GM18909 (cell line): ENCODE data around the gene SLC22A17.
"Not testable (repeated sequence)": the region's sequence is repeated elsewhere in the genome, so short reads cannot be mapped to it uniquely, and the experiment has no call there.

ENCODE experiments used
- ATAC-seq: cut with Tn5 transposase; IDR thresholded peaks from one replicate; pipeline ENCODE4 v1.9.1; 2021; ENCODE audit warnings: mild to moderate bottlenecking; ENCODE audit not compliant: unreplicated experiment, poor library complexity

Gene SLC22A17

DNA sequence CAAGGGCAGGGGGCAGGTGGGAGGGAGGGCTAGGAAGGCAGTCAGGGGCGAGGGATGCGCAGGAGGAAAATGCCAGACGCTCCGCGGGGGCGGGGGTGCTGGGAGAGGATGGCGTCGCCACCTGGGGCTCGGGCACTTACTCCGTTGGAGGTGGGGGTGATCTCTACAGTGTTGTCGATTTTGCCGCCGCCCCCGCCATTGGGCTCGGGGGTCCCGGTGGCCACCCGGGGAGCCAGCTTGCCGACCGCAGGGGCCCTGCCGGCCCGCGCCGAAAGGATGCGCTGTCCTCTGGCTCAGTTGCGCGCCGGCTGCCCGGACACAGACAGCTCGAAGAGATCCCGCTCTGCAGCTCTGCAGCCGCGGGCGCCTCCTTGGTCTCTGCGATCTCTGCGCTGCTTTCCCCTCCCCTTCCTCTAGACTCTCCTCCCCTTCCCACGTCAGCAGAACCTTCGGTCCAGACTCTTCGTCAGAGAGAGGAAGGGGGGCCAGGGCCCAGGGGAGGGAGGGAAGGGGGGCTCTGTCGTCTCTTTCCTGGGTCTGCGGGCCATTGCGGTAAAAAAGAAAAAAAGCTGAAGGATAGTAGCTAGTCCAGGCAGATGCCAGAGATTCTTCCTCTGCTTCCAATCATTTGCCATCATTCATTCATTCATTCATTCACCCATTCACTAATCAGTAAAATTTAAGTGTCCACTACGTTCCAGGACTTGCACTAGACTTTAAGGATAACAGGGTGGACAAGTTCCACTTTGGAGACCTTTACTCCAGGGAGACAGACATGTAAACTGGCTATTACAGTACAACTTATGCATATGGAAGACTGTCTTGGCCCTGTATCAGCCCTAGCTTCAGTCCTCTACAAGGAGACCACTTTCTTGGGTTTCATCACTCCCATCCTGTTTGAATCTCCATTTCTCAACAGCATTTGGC is at the start of gene SLC22A17:
TSS of gene SLC22A17 (minus strand) at position 382 of the 927 bp plus-strand sequence.
- no peak for ATAC-seq

DNA sequence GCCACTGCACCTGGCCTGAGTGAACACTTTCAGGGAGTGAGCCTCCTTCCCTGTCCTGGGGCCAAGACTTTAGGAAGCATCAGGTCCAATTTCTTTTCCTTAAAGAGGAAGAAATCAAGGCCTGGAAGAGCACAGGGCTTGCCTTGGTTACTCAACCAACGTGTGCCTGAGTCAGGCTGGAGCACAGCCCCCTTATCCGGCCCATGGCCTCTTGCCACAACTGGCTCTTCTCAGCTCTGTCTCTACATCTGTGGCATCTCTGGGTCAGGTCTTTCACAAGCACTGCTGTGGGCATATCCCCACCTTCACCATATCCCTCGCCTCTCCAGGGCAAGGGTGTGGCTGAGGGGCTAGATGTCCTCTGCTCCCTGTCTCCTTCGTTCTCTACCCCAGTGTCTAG is 48.6 kb upstream of the SLC22A17 start:
- no peak for ATAC-seq

DNA sequence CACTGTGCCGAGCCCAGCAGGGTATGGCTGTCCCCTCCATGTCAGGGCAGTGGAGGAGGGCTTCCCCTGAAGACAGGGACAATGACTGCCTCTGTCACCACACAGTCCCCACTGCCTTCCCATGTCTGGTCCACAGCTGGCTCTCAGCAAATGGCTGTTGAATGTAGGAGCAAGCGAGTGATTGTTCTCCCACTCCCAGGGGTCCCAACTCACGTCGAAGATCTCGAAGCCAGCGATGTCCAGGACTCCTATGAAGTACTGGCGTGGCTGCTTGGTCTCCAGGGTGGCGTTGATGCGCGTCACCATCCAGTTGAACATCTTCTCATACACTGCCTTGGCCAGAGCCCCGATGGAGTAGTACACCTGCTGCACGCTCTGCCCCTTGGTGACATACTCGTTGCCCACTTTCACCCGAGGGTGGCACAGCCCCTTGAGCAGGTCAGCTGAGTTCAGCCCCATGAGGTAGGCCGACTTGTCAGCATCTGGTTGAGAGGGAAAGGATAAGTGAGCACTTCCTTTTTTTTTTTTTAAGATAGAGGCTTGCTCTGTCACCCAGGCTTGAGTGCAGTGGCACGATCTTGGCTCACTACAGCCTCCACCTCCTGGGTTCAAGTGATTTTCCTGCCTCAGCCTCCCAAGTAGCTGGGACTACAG is 47.9 kb upstream of the SLC22A17 start:
- ATAC-seq = not testable (repeated sequence)

DNA sequence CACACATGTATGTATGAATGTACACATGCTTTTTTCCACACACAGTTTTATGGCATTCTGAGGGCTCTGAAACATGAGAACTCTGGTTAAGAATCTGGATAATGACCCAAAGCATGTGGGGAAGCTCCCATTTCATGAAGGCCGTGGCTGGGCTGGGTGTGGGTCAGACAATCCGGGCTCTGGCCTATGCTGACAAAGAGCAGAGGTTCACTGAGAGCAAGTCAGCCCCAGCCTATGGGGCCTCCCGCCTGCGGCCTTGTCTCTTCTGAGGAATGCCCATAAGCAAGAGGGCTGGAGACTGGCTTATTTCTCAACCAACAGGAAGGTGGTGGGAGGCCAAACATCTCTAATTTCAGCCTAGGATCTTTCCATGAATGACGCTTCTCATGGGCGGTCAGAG is 46.9 kb upstream of the SLC22A17 start:
- no peak for ATAC-seq

DNA sequence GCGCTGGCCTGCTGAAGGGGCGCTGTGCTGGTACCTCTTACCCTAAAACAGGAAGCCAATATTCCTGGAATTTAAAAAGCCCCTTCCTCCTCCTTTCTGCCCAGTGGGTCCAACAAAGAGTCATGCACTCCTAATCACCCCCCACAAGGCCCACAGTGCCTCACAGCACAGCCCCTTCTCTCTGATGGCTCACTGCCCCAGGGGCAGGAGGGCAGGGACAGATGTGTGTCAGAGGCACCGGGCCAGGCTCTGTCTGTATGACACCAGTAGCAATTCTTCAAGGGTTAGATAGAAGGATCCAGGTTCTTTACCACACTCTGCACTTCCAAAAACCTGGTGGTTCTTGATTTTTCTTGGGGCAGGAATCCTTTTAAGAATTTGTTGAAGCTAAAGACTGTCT is 46.4 kb upstream of the SLC22A17 start:
- ATAC-seq = no peak

GRCh38 chr14:23398348-23398747 is 45.7 kb upstream of the SLC22A17 start:
- ATAC-seq = no peak

- no peak for ATAC-seq
Observed at GRCh38 chr14:23396781-23397407, 44.2 kb upstream of the SLC22A17 start.

- ATAC-seq = no peak
Observed at GRCh38 chr14:23396126-23396525, 43.4 kb upstream of the SLC22A17 start.

DNA sequence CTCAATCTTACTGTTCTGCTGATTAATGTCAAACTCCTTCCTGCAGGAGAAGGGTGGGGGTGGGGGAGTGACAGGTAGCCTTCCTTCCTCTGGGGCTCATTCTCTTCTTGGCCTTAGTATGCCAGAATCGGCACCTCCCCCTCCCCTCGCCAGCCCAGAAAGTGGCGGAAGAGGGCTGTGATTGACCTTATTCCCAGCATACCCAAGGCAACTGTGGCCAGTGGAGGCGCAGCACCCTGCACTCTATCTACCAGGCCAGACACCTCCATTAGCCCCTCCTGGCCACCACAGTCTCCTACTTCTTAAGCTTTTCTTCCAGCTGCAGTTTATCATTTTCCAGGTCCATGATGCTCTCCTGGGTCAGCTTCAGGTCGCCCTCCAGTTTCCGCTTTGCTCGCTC is 39.9 kb upstream of the SLC22A17 start:
- ATAC-seq = no peak

DNA sequence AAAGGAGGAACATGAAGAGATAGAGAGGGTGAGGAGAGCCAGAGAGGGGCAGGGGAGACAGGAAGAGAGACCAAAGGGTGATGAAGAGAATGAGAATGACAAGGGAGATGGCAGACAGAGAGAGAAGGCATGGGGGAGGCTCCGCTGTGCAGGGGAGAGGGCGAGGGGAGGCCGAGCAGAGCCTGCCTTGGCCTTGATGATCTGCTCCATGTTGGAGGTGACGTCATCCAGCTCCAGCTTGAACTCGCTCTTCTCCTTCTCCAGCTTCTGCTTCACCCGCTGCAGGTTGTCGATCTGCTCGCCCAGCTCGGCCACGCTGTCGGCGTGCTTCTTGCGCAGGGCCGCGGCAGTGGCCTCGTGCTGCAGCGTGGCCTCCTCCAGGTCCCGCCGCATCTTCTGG is 37.2 kb upstream of the SLC22A17 start:
- not testable (repeated sequence) for ATAC-seq

GRCh38 chr14:23389396-23389795 is 36.7 kb upstream of the SLC22A17 start:
- no peak for ATAC-seq

- no peak for ATAC-seq
Observed at GRCh38 chr14:23388996-23389395, 36.3 kb upstream of the SLC22A17 start.

GRCh38 chr14:23387916-23388882 is 35.5 kb upstream of the SLC22A17 start:
- no peak for ATAC-seq

GRCh38 chr14:23386999-23387398 is 34.3 kb upstream of the SLC22A17 start:
- no peak for ATAC-seq

GRCh38 chr14:23386266-23386657 is 33.6 kb upstream of the SLC22A17 start:
- ATAC-seq = not testable (repeated sequence)

- no peak for ATAC-seq
Observed at GRCh38 chr14:23385642-23386265, 33.1 kb upstream of the SLC22A17 start.

- no peak for ATAC-seq
Observed at GRCh38 chr14:23385244-23385641, 32.6 kb upstream of the SLC22A17 start.

DNA sequence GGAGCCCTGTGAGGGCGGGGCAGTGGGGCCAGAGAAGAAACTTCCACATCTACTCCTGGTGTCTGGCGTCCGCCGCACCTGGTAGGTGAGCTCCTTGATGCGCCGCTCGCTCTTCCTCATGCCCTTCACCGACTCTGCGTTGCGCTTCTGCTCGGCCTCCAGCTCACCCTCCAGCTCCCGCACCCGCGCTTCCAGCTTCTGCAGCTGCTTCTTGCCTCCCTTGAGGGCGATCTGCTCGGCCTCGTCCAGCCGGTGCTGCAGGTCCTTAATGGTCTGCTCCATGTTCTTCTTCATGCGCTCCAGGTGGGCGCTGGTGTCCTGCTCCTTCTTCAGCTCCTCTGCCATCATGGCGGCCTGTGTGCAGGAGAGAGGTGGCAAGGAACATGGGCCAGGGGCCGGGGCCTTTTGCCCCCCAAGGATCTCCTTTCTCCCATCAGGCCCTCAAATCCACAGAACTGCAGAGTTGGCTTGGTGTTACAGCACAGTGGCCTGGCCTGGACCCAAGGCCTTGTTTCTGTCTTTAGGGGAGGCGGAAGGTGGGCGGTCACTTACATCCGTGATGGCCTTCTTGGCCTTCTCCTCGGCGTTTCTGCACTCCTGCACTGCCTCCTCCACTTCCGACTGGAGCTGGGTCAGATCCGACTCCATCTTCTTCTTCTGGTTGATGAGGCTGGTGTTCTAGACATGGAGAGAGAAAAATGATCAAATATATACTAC is 31.8 kb upstream of the SLC22A17 start:
- ATAC-seq = no peak
